HG02973 (cell line): ENCODE data around the gene ATF7.

Experiments
- ATAC-seq: cut with Tn5 transposase; IDR thresholded peaks from one replicate; pipeline ENCODE4 v1.9.1; 2021; ENCODE audit warnings: moderate library complexity; ENCODE audit not compliant: unreplicated experiment

The ATF7 gene

GRCh38 chr12:53532021-53532420 lies 94.2 kb downstream of the ATF7 start:
- no peak for ATAC-seq

DNA sequence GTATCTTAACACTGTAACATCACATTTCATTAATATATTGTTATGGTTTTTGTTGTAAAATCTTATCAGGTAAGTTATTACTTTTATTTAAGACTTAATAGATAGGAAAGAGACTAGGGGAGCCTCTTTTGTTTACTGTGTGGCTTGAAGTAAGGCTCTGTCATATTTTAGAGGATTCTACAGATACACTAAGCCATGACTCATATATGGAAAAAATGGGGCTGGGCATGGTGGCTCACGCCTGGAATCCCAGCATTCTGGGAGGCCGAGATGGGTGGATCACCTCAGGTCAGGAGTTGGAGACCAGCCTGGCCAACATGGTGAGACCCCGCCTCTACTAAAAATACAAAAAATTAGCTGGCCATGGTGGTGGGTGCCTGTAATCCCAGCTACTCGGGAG lies 95.3 kb downstream of the ATF7 start:
- no peak for ATAC-seq

DNA sequence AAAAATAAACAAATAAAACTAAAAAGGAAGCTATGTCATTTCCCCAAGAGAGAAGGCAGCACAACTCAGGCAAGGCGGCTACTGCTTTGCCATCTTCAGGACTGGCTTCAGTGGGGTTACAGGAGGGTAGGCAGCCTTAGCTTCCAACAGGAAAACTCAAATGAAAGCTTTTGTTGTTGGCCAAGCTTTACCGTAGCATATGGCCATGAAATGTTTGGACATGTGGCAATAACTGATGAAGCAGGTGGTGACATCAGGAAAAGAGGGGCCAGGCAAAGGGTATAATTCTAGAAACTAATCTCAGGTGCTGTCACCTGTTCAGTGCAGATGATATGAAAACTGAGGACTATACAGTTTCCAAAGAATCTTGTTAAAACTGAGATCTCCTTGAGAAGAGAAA lies 96.1 kb downstream of the ATF7 start:
- ATAC-seq: no peak

DNA sequence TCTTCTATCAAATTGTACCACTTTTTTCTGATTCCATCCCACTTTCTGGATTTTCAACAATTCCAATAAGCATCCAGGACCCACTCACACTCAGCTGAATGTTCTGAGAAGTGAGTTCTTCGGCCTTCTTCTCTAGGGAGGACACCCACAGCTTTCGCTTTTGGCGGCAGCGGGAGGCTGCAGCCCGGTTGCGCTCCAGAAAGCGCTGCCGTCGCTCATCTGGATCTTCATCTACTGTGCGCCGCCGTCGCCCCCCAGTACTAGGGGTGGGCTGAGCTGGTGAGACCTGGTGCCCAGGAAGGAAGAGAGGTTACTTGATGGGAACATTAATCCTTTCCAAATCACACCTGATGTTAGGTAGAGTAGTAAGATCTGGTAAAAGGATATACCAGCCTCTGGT lies 101.7 kb downstream of the ATF7 start:
- no peak for ATAC-seq

GRCh38 chr12:53523131-53523530 lies 103.1 kb downstream of the ATF7 start:
- ATAC-seq: no peak

- ATAC-seq: no peak
Observed at GRCh38 chr12:53518381-53518780, 107.8 kb downstream of the ATF7 start.

DNA sequence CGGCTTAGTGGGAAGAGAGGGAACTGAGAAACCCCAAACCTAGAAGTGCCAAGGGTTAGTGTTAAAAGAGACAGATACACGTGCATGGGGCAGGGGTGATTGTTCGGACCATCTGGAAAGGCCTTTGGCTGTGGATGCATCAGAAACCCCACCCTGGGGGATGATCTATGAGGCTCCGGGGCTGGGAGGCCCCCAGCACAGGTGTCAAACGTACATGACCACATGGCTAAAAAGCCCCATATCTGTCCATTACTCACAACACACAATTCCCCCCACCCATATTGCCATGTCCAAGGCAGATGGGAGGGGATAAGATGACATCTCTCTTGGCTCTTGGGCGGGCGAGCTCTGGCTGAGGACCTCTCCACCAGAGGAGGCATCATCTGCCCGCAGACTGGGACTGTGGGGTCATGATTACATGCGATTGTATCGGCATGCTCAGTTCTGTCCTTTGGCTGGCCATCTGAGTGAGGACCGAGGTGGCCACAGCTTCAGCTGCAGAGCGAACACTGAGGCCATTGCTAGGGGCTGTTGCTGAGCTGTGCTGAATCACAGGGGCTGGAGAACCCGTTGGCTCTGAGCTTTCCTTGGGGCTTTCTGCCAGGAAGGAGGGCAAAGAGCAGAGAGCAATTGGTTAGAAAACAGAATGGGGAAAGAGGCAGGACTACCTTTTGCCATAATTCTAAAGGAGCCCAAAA lies 109.3 kb downstream of the ATF7 start:
- no peak for ATAC-seq

- no peak for ATAC-seq
Observed at GRCh38 chr12:53515291-53515680, 110.9 kb downstream of the ATF7 start.

DNA sequence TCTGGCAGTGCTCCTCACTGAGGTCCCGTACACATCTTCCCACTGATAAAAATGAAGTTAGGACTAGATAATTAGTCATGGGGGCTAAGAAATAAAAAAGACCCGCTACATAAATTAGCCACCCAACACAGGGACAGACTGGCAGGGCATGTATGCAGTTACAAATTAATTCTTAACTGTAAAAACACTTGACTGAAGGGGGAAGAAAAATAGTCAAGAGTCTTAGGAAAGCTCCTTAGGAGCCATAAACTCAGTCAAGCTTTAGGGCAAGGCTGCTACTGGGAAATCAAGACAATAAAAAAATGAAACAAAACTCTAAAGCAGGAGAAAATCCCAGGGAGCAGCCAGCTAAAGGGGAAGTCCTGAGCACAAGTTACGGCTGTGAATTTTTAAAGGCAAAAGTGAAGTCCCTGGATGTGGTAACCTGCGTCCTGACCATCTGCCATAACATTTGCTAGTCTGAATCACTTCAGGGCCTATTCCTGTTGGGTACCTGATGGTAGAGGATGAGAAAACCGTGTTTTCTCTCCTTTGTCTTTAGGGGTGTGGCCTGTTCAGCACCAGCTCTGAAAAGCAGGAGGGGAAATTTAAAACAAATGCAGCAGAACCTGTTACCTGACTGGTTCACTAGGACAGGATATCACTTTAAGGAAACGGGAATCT lies 111.4 kb downstream of the ATF7 start:
- no peak for ATAC-seq

- no peak for ATAC-seq
Observed at GRCh38 chr12:53513712-53514410, 112.3 kb downstream of the ATF7 start.

DNA sequence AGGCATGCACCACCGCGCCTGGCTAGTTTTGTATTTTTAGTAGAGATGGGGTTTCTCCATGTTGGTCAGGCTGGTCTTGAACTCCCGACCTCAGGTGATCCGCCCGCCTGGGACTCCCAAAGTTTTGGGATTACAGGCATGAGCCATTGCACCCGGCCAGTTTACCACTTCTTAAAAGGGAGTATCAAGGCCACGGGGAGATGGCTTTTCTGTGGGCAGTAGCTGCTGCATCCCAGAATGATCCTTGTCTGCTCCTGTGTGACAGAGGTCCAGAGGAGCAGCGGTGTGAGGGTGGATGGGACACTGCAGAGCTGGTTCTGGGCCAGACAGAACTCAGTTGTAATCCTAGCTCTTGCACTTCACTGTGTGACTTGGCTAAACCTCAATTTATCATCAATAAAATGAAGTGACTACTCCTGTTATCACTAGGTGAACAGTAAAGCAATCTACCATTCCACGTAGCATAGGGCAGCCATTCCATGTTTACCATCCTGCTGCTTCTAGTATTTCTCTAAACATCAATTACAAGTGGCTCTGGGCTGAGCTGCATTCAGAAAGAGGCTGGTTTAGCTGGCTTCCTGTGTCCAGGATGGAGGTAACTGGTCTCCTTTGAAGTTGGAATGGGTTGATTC lies 115.9 kb downstream of the ATF7 start:
- no peak for ATAC-seq

- peak; percentile 80 for ATAC-seq
Observed at GRCh38 chr12:53508534-53509170, 117.5 kb downstream of the ATF7 start.

- no peak for ATAC-seq
Observed at GRCh38 chr12:53507603-53507885, 118.6 kb downstream of the ATF7 start.

DNA sequence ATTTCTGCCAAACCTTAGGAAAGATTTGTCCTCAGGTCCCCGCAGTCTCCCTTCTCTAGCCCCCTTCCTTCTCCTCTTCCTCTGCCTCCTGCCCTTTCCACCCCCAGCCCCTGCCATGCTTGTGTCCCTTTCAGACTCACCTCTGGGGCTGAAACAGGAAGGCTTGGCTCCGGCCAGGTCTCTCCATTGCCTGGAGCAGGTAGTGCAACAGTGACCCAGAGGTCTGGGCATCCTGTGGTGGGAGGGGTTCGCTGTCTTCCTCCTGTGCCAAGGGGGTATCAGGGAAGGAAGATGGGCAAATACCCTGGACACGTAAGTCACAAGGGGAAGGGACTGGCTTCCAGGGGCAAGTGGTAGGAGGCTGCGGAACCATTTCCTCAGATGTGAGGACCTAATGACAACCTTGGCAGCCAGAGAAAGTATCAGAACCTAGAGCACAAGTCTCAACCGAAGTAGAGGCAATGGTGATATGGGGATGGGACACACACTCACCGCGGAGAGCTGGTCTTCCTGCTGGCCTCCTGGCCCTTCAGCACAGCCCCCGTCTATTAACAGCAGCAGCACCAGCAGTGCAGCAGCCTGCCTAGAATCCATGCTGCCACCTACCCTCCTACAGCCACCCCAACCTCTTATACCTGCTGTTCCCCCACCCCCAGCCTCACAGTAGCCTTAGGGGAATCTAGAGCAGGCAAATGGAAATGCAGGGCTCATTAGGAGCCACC lies 119.1 kb downstream of the ATF7 start, which contains the start of gene NPFF:
Gene NPFF (minus strand): TSS at position 604 of the 722 bp plus-strand sequence. CDS start 10 bp downstream, at position 594.
- ATAC-seq: no peak

- ATAC-seq: no peak
Observed at GRCh38 chr12:53506450-53506785, 119.8 kb downstream of the ATF7 start.

DNA sequence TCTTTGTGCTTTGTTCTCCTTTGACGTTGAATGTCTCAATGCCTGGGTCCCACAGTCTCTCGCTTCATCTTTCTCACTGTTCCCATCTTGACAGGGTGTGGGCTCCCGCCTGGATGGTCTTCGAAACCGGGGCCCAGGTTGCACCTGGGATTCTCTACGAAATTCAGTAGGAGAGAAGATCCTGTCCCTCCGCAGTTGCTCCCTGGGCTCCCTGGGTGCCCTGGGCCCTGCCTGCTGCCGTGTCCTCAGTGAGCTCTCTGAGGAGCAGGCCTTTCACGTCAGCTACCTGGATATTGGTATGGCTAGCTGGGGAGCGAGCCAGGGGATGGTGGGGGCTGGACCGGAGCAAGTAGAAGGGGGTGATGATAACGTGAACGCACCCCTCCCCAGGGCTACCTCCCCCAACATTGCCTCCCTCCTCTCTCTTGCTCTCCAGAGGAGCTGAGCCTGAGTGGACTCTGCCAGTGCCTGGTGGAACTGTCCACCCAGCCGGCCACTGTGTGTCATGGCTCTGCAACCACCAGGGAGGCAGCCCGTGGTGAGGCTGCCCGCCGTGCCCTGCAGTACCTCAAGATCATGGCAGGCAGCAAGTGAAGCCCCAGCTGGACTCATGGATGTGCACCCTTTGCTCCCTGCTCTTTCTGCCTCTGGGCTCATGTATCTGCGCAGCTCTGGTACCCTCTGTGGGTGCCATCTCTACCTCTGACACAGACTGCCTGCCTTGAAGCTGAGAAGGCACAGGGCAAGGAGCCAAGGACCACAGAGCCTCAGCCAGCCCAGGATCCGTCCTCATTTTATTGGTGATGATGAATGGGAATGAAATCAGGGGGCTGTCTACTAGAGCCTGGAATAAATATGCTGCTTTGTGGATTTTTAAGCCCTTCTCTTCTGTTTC lies 120.4 kb downstream of the ATF7 start:
- ATAC-seq: no peak

DNA sequence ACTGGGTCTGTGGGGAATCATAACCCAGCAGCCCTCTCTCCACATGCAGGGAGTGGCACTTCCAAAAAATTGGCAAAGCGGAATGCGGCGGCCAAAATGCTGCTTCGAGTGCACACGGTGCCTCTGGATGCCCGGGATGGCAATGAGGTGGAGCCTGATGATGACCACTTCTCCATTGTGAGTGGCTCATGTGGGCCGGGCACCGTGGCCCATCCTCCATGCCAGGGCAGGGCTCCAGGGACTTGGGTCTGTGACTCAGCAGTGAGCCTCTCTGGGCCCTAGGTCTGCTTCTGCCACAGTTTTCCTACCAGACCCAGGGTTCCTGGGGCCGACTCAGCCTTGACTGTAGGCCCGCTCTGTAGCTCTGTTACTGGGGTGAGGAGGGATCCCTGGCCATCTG lies 121.1 kb downstream of the ATF7 start:
- ATAC-seq: no peak

DNA sequence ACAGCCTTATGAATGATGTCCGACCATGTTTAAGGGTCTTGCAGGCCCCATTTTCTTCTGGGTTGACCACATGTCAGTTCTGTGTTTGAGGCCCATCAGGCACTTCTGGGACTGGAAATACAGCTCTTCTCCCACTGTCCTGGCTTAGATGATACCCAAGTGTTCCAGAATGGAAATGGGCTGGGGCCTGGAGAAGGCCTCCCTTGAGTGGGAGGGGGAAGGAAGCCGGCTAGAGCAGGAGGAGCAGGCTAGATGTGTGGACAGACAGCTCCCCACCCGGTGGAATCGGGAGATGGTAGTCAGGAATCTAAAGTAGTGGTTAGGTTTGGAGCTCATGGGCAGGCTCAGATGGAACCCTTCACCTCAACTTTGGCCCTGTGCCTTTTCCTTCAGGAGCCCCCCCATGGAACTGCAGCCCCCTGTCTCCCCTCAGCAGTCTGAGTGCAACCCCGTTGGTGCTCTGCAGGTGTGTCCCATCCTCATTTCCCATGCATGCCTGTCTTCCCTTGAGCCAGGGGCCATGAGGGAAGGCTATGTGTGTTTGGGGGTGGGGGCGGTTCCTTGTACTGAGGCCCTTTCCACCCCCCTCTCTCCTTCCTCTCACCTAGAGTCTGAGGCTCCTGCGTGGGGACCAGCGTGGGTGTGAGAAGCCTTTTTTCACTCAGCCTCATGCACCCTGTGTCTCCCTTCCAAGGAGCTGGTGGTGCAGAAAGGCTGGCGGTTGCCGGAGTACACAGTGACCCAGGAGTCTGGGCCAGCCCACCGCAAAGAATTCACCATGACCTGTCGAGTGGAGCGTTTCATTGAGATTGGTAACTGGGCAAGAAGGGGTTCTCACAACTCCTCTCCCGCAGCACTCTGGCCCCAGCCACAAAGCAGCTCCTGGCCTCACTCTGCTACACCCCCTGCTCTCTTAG lies 121.9 kb downstream of the ATF7 start:
- ATAC-seq: no peak
